HL-60 (cell line): ENCODE data around the gene CHST11.

Experiments used
- DNase-seq, 2 experiments: peaks; one replicate each; pipeline ENCODE4 v3.0.0-alpha.2; 2010 to 2020; ENCODE audit warnings: low read depth in 1 of 2, low spot score in 1 of 2
- H3K27ac ChIP-seq: fragments of 250-450 bp; sonication (Bioruptor Pico); replicated peaks from 2 replicates; pipeline ENCODE4 v1.5.1; 2020; ENCODE audit warnings: mild to moderate bottlenecking, moderate library complexity
- H3K27me3 ChIP-seq: fragments of 250-450 bp; sonication (Bioruptor Pico); 2 replicates; pipeline ENCODE4 v1.5.1; 2021; ENCODE audit warnings: mild to moderate bottlenecking, moderate library complexity; ENCODE audit not compliant: insufficient read depth, poor library complexity, severe bottlenecking
- H3K4me3 ChIP-seq: replicated peaks from 2 replicates; pipeline ENCODE4 v1.5.1; 2011; ENCODE audit warnings: mild to moderate bottlenecking, control low read depth, low read length; ENCODE audit not compliant: insufficient read depth
- CTCF ChIP-seq: IDR thresholded peaks from one replicate; pipeline ENCODE4 v1.5.1; 2011; ENCODE audit warnings: low read length, control low read depth, inconsistent platforms; ENCODE audit not compliant: insufficient read depth
- GABPA ChIP-seq: IDR thresholded peaks from 2 replicates; pipeline ENCODE4 v1.6.1; 2012; ENCODE audit warnings: low read depth
- POLR2AphosphoS5 ChIP-seq: IDR thresholded peaks from 2 replicates; pipeline ENCODE4 v1.6.1; 2012; ENCODE audit warnings: low read depth
- REST ChIP-seq: IDR thresholded peaks from 2 replicates; pipeline ENCODE4 v1.6.1; 2012; ENCODE audit warnings: low read depth; ENCODE audit not compliant: insufficient replicate concordance
- SPI1 ChIP-seq: IDR thresholded peaks from 2 replicates; pipeline ENCODE4 v1.6.1; 2012; ENCODE audit warnings: low read depth, mild to moderate bottlenecking, borderline replicate concordance

CHST11 gene

GRCh38 chr12:104721039-104721405 lies 264.3 kb downstream of the CHST11 start:
- H3K27ac ChIP-seq, result peak overlapping the region; percentile 75
- no peak for TF ChIP-seq GABPA
- TF ChIP-seq POLR2AphosphoS5, result no peak
- no peak for TF ChIP-seq CTCF
- no peak for TF ChIP-seq SPI1
- TF ChIP-seq REST, result no peak
- no peak for DNase-seq
- H3K27me3 ChIP-seq, result no peaks in the 10 kb centered on the region
- no peak overlapping the region for H3K4me3 ChIP-seq

GRCh38 chr12:104721936-104722335 lies 265.2 kb downstream of the CHST11 start:
- H3K4me3 ChIP-seq, result no peak overlapping the region
- TF ChIP-seq SPI1 (no peak), REST (no peak), POLR2AphosphoS5 (no peak), GABPA (no peak), CTCF (no peak)
- no peaks in the 10 kb centered on the region for H3K27me3 ChIP-seq
- no peak overlapping the region for H3K27ac ChIP-seq
- DNase-seq, result no peak

GRCh38 chr12:104722601-104723534 lies 266.1 kb downstream of the CHST11 start:
- TF ChIP-seq REST (no peak), CTCF (no peak), POLR2AphosphoS5 (no peak), SPI1 (no peak), GABPA (no peak)
- DNase-seq, result no peak
- no peak overlapping the region for H3K27ac ChIP-seq
- H3K4me3 ChIP-seq, result no peak overlapping the region
- H3K27me3 ChIP-seq, result no peaks in the 10 kb centered on the region
